Omental fat pad (tissue), 4 donors: ENCODE measurements around the gene TIGD1. TPM values are rescaled to one million over a fixed set of nuclear protein-coding genes. Genes with fewer than 3 reads are reported as not detected.
A peak's percentile ranks its signal among the peaks of the same experiment; 100 is the strongest.

Experiments used
- ATAC-seq: fragments of 150-250 bp; one replicate; pipeline ENCODE4 v1.9.1; 2016; ENCODE audit warnings: mild to moderate bottlenecking, moderate library complexity; ENCODE audit not compliant: low FRiP score
- DNase-seq: peaks from one replicate; pipeline ENCODE4 v3.0.0-alpha.2; 2019; ENCODE audit warnings: low spot score
- total RNA-seq, 4 donors: library from RNA; depleted of rRNA; stranded (reverse); fragments of >200 nt; gene quantifications; one replicate each; pipeline ENCODE4 v1.1.0, GENCODE V29; 2016
- TF ChIP-seq, protein P1 (sequence below), 3 donors: fragments of 450-650 bp; IDR thresholded peaks; one replicate each; pipeline ENCODE4 v1.5.1; 2016 to 2017; ENCODE audit warnings: antibody characterized with exemption in 3 of 3, mild to moderate bottlenecking in 3 of 3, moderate library complexity in 2 of 3

The TIGD1 gene
- total RNA-seq, 4 donors from 2014 or later: 1.5 to 3.8 (median 2.4) TPM

DNA sequence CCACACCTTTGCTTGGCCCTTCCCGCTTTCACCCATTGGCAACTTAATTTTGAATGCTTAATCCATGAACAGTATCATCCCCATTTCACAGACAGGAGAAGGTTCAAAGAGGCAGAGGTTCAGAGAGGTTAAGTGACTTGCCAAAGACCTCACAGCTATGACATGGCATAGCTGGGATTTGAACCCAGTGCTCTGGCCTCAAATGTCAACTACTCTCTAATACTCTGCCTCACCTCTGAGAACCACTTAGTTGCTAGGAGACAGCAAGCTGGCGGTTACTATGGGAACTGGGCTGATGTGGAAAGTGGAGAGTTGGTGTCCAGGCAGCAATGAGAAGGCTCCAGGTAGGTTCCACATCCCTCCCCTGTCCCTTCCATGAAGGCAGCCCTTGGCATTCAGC is 45.9 kb downstream of the TIGD1 start:
- ATAC-seq: no peak
- TF ChIP-seq, protein P1, sequence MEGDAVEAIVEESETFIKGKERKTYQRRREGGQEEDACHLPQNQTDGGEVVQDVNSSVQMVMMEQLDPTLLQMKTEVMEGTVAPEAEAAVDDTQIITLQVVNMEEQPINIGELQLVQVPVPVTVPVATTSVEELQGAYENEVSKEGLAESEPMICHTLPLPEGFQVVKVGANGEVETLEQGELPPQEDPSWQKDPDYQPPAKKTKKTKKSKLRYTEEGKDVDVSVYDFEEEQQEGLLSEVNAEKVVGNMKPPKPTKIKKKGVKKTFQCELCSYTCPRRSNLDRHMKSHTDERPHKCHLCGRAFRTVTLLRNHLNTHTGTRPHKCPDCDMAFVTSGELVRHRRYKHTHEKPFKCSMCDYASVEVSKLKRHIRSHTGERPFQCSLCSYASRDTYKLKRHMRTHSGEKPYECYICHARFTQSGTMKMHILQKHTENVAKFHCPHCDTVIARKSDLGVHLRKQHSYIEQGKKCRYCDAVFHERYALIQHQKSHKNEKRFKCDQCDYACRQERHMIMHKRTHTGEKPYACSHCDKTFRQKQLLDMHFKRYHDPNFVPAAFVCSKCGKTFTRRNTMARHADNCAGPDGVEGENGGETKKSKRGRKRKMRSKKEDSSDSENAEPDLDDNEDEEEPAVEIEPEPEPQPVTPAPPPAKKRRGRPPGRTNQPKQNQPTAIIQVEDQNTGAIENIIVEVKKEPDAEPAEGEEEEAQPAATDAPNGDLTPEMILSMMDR (IDR thresholded peaks at IDR 0.05): no peak
- DNase-seq: no peak

DNA sequence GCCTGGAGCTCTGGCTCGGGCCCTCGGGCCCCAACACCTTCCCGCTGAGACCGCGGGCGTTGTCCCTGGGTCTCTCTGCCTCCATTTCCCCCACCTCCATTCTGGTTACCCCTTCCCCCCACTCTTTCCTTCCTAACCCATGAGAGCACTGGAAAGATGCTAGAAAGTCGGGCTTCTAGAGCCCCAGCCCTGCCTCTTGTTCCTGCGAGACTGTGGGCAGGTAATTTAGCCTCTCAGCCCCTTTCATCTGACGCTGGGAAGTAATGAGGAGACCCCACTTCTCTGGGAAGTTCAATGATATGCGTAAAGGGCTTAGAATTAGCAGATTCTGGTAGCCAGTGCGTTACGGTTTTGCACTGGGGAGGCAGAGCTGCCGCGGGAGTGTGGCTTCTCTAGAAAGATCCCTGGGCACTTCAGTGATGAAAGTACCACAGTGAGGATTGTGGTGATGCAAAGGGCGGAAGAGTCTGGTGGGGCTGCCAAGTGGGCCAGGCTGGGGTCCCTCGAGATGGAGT is 46.5 kb downstream of the TIGD1 start:
- no peak for ATAC-seq
- TF ChIP-seq, protein P1 (IDR thresholded peaks at IDR 0.05): no peak
- DNase-seq: no peak

DNA sequence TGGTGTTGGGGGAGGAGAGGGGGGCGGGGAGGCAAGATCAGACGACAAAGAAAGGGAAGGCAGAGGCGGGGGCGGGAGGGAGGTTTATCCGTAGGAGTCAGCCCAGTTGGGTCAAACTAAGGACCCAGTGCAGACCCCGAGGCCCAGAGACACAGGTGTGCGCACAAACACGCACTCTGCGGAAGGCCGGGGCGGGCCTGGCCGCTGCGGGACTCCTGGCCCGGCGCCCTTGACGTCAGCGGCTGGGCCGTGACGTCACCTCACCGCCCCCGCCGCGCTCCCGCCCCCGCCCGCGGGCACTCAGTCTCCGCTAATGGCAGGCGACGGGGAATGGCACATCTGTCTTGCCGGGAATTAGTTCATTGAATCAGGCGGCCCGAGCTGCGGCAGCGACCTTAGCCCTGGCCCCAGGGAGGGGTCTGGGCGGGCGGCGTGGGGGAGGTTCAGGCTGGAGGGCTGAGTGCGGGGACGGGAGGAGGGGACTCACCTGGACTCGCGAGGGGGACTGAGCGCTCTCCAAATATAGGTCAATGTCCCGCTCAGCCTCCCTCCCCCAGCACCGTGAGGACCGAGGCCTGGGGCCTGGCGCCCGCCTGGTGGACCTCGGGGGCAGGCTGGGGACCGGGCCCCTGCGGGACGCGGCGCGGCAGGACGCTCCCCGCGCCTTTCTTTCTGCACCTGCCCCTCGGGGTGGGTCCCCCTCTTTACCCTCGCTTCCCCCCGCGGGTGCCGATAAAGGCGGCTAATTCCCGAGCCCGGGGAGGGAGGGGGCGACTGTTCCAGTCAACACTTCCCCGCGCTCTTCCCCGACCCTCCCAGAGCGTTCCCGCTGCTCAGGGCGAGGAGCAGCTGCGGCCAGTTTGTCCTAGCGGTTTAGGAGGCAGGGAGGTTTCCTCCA is 47.2 kb downstream of the TIGD1 start:
- peak; percentile 72 for ATAC-seq
- no peak for DNase-seq
- TF ChIP-seq, protein P1 (IDR thresholded peaks at IDR 0.05): no peak

DNA sequence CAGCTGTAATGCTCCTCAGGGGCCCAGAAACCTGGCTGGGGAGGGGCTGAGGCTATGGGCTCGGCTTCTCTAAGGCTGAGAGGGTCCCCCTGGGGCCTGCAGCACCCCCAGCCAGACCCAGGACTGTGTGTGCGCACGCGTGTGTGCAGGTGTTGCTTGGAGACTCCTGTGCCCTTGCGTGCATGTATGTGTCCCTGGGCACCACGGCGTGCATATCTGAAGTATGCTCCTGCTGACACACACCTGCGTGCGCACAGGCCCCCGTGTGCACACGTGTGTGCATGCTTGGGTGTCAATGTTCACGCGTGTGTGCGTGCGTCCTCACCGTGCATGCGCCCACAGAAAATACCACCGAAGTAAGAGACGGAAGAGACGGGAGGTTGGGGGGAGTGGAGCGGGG is 47.8 kb downstream of the TIGD1 start:
- ATAC-seq (no peak), DNase-seq (no peak)
- TF ChIP-seq, protein P1 (IDR thresholded peaks at IDR 0.05): no peak

DNA sequence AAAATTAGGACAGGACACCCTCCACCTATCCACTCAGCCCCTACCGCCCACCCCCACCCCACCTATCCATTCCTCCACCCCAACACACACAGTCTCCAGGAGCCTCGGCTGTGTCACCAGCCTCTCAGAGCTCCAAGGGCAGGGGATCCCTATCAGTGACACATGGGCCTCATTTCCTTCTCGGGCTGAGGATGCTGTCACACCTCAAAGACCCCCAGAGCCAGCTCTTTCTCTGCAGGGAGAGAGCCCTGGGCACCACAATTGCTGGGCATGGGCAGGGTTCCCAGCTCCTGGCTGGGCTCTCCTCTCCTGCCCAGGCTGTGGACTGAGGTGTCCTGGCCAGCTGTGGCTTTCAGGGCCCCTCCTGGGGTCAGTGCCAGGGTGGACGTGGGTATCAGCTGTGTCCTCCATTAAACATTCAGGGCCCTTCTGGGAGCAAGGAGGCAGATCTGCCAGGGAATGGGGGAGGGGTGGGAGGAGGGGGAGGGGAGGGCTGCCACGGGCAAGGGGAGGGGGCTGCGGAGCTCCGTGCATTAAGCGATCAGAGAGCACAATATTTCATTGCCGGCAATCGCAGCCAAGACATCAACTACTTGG is 48.5 kb downstream of the TIGD1 start:
- TF ChIP-seq, protein P1 (IDR thresholded peaks at IDR 0.05): no peak
- DNase-seq (no peak), ATAC-seq (no peak)

DNA sequence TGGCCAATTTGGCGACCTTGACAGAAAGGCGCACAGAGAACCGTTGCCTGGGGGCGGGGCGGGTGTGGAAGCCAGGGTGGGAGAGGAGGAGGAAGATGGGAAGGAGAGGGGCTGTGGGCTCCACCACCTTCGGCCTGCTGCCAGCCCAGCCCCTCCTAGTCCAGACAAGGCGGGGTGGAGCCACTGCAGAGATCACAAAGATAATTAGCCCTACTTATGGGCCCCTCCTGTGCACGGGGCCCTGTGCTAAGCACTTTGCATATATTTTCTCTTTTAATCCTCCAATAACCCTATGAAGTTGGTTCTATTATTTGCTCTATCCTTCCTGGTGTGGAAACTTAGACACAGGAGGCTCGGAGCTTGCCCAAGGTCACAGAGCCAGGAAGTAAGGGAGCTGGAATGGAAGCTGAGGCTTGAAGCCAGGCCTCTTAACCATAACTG is 49.0 kb downstream of the TIGD1 start:
- ATAC-seq (no peak), DNase-seq (no peak)
- TF ChIP-seq, protein P1 (IDR thresholded peaks at IDR 0.05): no peak
